ENCODE measurements around the gene UQCR10. TPM values are rescaled to one million over a fixed set of nuclear protein-coding genes. Genes with fewer than 3 reads are reported as not detected.

The UQCR10 gene
- total RNA-seq, 1 experiment from 2014 or later = 119 TPM

- no peak overlapping the region for H3K27ac ChIP-seq (ENCODE audit: low read depth, low read length)
- ATAC-seq (no peak), DNase-seq (ENCODE audit: low read depth, low spot score) (no peak)
- H3K9me2 ChIP-seq (ENCODE audit: insufficient read depth) = no peaks in the 10 kb centered on the region
- no peaks in the 10 kb centered on the region for H3K4me1 ChIP-seq (ENCODE audit: control insufficient read depth in 1 of 2, insufficient read depth in 2 of 2, low read length in 2 of 2)
- no peaks in the 10 kb centered on the region for H3K79me2 ChIP-seq (ENCODE audit: insufficient read depth, low read length)
- H3K4me2 ChIP-seq (ENCODE audit: low read length) = no peak overlapping the region
- ChIA-PET CTCF (no interaction called here), POLR2A (no interaction called here), RAD21 (ENCODE audit: low non-redundant PET in 1 of 2, low total read pairs in 2 of 2, uncharacterized antibody in 2 of 2, unreplicated experiment in 2 of 2) (no interaction called here)
- TF ChIP-seq CBX3 (IDR thresholded peaks at IDR 0.05; ENCODE audit: low read depth) (no peak), CEBPB (IDR thresholded peaks at IDR 0.05; ENCODE audit: low read depth) (no peak), ZNF274 (IDR thresholded peaks at IDR 0.05; ENCODE audit: low read depth, low read length) (no peak), EZH2 (IDR thresholded peaks at IDR 0.05) (no peak), POLR2AphosphoS5 (IDR thresholded peaks at IDR 0.05; ENCODE audit: low read depth, low read length) (no peak), ZBTB33 (IDR thresholded peaks at IDR 0.05; ENCODE audit: extremely low read depth, insufficient replicate concordance, low read length) (no peak), ELF1 (IDR thresholded peaks at IDR 0.05; ENCODE audit: borderline replicate concordance, low read depth) (no peak), ZFX (IDR thresholded peaks at IDR 0.05) (no peak)
- H3K9me3 ChIP-seq (ENCODE audit: control insufficient read depth in 1 of 2, insufficient read depth in 1 of 2, low read depth in 1 of 2, low read length in 2 of 2) = no peaks in the 10 kb centered on the region
- intact Hi-C loops (cut with micrococcal nuclease) = no loop called here
- H3K36me3 ChIP-seq (ENCODE audit: control insufficient read depth in 1 of 2, insufficient read depth in 2 of 2, low read length in 2 of 2) = peaks cover 12 to 27% of the 10 kb centered on the region in 2 experiments; a peak in 3 of 4 replicates
- no TSS peak for BruUV-seq (replicated peaks)
- no peaks in the 10 kb centered on the region for H3K27me3 ChIP-seq (ENCODE audit: insufficient read depth, low read length)
- no peaks in the 10 kb centered on the region for H4K20me1 ChIP-seq (ENCODE audit: insufficient read depth)
- no peak overlapping the region for H2AFZ ChIP-seq (ENCODE audit: low read depth, low read length, poor library complexity, severe bottlenecking)
- no peak overlapping the region for H3K4me3 ChIP-seq (replicated peaks in 1 of 2; ENCODE audit: low read depth in 1 of 2, low read length in 2 of 2)
- H3K9ac ChIP-seq (ENCODE audit: low read length) = no peak overlapping the region
Observed at GRCh38 chr22:29787371-29787980, 20.3 kb downstream of the UQCR10 start.

Data from HCT116 (cell line).